Measurements from ENCODE around the gene RFFL.

DNA sequence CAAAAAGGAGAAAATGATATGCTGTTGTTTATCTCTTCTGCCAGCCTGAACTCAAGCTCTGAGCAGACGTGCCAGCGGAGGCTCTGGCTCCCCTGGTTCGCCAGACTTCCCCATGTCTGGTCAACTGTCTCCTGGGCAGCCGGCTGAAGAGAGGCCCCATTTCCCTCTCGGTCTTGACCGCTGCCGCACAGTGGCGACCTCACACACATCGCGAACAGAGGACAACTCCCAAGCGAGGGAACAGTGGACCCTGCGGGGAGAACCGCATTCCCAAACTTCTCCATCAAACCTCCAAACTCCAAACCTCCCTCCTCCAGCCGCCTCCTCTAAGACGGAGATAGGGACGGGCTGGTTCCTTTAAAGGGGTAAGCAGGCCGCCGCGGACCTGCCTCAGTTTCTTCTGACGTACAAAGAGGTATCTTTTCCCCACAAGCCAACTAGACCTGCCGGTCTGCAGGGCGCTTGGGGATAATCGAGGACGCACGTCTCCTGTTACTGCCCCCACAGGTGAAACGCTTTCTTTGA lies 24.9 kb upstream of the RFFL start:
- TF ChIP-seq CTCF (IDR thresholded peaks at IDR 0.05) (no peak), STAT6 (CRISPR knock-in tag; conservative IDR thresholded peaks at IDR 0.05; ENCODE audit: low read depth) (no peak), USF2 (CRISPR knock-in tag; IDR thresholded peaks at IDR 0.05) (no peak), PRDM15 (CRISPR knock-in tag; IDR thresholded peaks at IDR 0.05) (no peak), IRF2 (CRISPR knock-in tag; IDR thresholded peaks at IDR 0.05; ENCODE audit: borderline replicate concordance, low read depth) (no peak), SMAD3 (CRISPR knock-in tag; IDR thresholded peaks at IDR 0.05; ENCODE audit: borderline replicate concordance) (no peak), ZNF121 (CRISPR knock-in tag; IDR thresholded peaks at IDR 0.05) (no peak)
- TF ChIP-seq, protein P1, sequence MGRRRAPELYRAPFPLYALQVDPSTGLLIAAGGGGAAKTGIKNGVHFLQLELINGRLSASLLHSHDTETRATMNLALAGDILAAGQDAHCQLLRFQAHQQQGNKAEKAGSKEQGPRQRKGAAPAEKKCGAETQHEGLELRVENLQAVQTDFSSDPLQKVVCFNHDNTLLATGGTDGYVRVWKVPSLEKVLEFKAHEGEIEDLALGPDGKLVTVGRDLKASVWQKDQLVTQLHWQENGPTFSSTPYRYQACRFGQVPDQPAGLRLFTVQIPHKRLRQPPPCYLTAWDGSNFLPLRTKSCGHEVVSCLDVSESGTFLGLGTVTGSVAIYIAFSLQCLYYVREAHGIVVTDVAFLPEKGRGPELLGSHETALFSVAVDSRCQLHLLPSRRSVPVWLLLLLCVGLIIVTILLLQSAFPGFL (CRISPR knock-in tag; IDR thresholded peaks at IDR 0.05; ENCODE audit: borderline replicate concordance): no peak
- TF ChIP-seq, protein P2, sequence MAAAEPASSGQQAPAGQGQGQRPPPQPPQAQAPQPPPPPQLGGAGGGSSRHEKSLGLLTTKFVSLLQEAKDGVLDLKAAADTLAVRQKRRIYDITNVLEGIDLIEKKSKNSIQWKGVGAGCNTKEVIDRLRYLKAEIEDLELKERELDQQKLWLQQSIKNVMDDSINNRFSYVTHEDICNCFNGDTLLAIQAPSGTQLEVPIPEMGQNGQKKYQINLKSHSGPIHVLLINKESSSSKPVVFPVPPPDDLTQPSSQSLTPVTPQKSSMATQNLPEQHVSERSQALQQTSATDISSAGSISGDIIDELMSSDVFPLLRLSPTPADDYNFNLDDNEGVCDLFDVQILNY (CRISPR knock-in tag; IDR thresholded peaks at IDR 0.05): no peak

Data from WTC11 (cell line).